T-helper 22 cell (primary cell): ENCODE measurements around the gene CSAD.
"Not testable (repeated sequence)": the region's sequence is repeated elsewhere in the genome, so short reads cannot be mapped to it uniquely, and the experiment has no call there.

Experiments used
- DNase-seq: peaks from one replicate; pipeline ENCODE4 v3.0.0-alpha.2; 2020; ENCODE audit warnings: low read depth

The CSAD gene

GRCh38 chr12:53145383-53146260 lies 35.1 kb downstream of the CSAD start:
- no peak for DNase-seq

- DNase-seq = no peak
These were observed 37.4 kb downstream of the CSAD start for GRCh38 chr12:53143355-53143754.

GRCh38 chr12:53133722-53134121 lies 47.0 kb downstream of the CSAD start:
- DNase-seq = no peak

DNA sequence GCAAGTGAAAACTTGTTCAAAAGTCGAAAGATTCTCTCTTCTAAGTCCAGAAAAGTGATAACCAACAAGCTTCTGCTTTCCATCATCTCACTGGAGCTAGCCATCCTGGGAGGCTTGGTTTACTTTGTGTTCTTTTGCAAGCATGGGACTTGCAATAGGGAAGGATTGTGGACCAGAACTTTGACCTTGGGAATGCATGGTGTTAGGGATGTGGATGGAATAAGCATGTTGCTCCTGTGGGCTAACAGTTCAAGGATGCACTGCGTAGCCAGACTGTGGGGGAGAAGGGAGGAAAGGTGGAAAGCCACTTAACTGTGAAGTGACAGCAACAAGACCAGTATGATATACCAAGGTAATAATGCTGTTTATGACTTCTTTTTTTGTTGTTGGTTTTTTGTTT lies 48.9 kb downstream of the CSAD start:
- no peak for DNase-seq

GRCh38 chr12:53128780-53129569 lies 51.8 kb downstream of the CSAD start:
- DNase-seq = no peak

DNA sequence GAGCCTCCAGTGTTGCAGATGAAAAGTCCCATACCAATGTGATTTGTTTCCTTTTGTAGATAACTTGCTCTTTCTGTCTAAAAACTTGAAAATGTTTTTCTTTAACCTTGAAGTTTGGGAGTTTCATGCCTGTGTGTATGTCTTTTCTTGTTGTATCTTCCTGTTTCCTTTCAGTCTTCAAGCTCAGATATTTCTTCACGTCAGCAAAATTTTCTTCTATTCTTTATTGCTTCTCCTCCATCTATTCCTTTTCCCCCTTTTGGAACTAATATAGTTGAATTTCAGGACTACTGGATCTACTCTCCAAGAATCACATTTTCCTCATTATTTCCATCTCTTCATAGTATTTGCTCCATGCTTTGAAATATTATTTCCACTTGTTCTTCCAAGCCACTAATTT lies 53.6 kb downstream of the CSAD start:
- DNase-seq = no peak

- DNase-seq = no peak
These were observed 56.4 kb downstream of the CSAD start for GRCh38 chr12:53124352-53124723.

GRCh38 chr12:53123578-53124351 lies 57.0 kb downstream of the CSAD start:
- DNase-seq = no peak

GRCh38 chr12:53122961-53123468 lies 57.7 kb downstream of the CSAD start:
- DNase-seq = no peak

DNA sequence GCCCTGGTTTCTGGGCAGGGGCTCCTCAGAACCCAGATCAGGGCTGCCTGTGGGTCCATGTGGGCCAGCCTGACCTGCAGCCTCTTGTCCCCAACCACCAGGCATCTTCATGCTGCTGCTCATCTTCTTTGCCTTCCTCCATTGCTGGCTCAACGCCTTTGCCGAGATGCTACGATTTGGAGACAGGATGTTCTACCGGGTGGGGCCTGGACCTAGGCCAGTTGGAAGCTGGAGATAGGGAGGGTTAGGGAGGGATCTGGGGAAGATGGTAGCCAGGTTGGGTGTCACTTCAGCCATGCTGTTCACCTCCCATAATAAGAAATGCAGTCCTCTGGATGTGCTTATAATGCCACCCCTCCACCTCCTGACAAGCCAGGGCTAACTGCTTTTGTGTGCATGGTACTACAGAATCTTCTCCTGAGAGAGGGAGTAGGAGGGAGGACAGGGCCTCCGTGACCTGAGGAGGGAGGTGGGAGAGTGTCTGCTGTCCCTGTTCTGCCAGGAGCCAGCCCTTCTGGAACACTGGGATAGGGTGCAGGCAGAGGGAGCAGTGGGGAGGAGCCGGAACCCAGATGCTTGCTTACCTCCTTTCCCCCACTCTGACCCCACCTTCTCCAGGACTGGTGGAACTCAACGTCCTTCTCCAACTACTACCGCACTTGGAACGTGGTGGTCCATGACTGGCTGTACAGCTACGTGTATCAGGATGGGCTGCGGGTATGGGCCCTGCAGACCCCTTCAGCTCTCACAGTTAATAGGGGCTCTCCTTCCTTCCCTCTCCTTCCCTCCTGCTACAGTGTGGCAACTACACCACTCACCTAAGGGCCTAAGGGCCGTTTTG lies 59.8 kb downstream of the CSAD start:
- no peak for DNase-seq

DNA sequence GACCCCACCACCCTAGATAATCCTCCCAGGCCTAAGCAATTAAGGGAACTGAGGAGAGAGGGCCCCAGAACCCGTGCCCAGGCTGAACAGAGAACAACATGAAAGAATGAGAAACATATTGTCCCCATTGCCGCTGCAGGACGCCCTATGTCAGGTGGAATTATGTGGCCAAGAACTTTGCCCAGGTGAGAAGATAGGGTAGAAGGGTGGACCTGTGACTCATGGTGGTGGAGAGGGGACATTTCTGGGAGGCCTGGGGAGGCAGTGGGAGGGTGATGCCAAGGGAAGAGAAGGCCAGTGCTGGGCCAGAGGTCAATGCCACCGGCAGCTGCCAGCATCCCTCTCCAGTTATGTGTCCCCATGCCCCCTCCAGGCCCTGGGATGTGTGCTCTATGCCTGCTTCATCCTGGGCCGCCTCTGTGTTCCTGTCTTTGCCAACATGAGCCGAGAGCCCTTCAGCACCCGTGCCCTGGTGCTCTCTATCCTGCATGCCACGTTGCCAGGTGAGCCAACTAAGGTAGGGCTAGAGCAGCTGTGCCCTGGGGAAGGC lies 61.9 kb downstream of the CSAD start:
- no peak for DNase-seq

- DNase-seq = no peak
These were observed 64.7 kb downstream of the CSAD start for GRCh38 chr12:53115891-53116648.

GRCh38 chr12:53115112-53115890 lies 65.4 kb downstream of the CSAD start:
- no peak for DNase-seq

DNA sequence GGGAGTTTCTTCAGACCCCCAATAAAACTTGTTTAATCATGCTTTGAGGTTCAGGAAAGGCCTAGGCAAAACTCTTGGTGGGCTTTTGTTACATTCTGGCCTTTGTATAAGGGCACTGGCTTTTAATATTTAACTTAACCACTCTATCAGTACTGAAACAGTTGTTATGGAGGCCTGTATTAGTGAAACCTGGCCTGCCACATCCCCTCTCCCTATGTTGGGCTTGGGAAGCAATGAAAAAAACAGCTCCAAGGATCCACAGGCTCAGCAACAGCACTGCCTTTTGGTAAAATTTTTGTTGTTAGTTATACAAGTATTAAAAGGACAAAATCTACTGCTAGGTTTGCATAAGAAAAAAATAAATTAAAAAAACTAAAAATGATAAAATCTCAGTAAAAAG lies 66.8 kb downstream of the CSAD start:
- no peak for DNase-seq

GRCh38 chr12:53113136-53113705 lies 67.5 kb downstream of the CSAD start:
- DNase-seq = no peak

- DNase-seq = not testable (repeated sequence)
These were observed 68.3 kb downstream of the CSAD start for GRCh38 chr12:53112431-53112830.
